Measurements from ENCODE around the gene FRMD4A. TPM values are rescaled to one million over a fixed set of nuclear protein-coding genes. Genes with fewer than 3 reads are reported as not detected.
A peak's percentile ranks its signal among the peaks of the same experiment; 100 is the strongest.

Gene FRMD4A
- total and polyA plus RNA-seq, 2 of the 4 experiments (the other 2 are of a cell fraction): 30.3 to 68.8 TPM

GRCh38 chr10:13686331-13686752 is 644.4 kb downstream of the FRMD4A start:
- peak overlapping the region; percentile 6; the same call in 1 of the 2 replicates for H2AK5ac ChIP-seq (ENCODE audit: low read depth, low read length)
- dilution Hi-C loops (cut with HindIII; ENCODE audit: low sequenced_read_pairs, unreplicated experiment) (no loop called here), in situ Hi-C loops (cut with MboI; ENCODE audit: low sequenced_read_pairs) (no loop called here), intact Hi-C loops (cut with micrococcal nuclease) (no loop called here)
- H2BK20ac ChIP-seq (ENCODE audit: low read depth, low read length): no peak overlapping the region
- no peak overlapping the region for H3K4me2 ChIP-seq (ENCODE audit: low read depth, low read length)
- H3K14ac ChIP-seq (replicated peaks; ENCODE audit: low read depth, low read length): peak overlapping the region; percentile 22; the same call in 1 of the 2 replicates
- H2AFZ ChIP-seq (replicated peaks; ENCODE audit: low read length, poor library complexity): peak overlapping the region; percentile 3
- peak overlapping the region; percentile 52 for H2BK5ac ChIP-seq (ENCODE audit: low read depth, low read length, poor library complexity, severe bottlenecking)
- H3K9me3 ChIP-seq (ENCODE audit: control insufficient read depth, insufficient read depth, low read length): no peaks in the 10 kb centered on the region
- no peak overlapping the region; the same call in 2 of the 3 replicates for H2BK15ac ChIP-seq (ENCODE audit: low read depth, low read length)
- no TSS peak for BruUV-seq (replicated peaks)
- peaks cover 27% of the 10 kb centered on the region for H3K36me3 ChIP-seq (ENCODE audit: control insufficient read depth, insufficient read depth, low read length)
- H4K8ac ChIP-seq (ENCODE audit: low read depth in 2 of 2, low read length in 2 of 2): 0 out of 4 replicates have a peak overlapping the region, but pooled peaks of 1 of the 2 experiments have one; percentile 29
- no peak overlapping the region for H4K5ac ChIP-seq (ENCODE audit: low read depth, low read length)
- ATAC-seq (ENCODE audit: low read depth) (no peak; the same call in 1 of the 2 replicates), DNase-seq (peak; percentile 50)
- peaks cover 13 to 62% of the 10 kb centered on the region in 2 experiments for H3K79me1 ChIP-seq (ENCODE audit: low read depth in 1 of 2, low read length in 2 of 2)
- WGBS, 2 experiments (ENCODE audit: extremely low coverage in 2 of 2, insufficient read length in 1 of 2): 85% methylated on average over 3 of the region's 5 CpGs; no CpG with 5 or more reads in 1 of the 2 experiments
- H3K9me1 ChIP-seq (ENCODE audit: insufficient read depth, low read length): 0 out of 2 replicates have a peak, but pooled peaks cover 7% of the 10 kb centered on the region
- POLR2A ChIA-PET (ENCODE audit: unreplicated experiment): no interaction called here
- 0 out of 2 replicates have a peak overlapping the region, but pooled peaks have one; percentile 3 for H3K27ac ChIP-seq (ENCODE audit: insufficient read depth, low read length)
- H3K9ac ChIP-seq (ENCODE audit: low read depth, low read length): no peak overlapping the region
- H3K18ac ChIP-seq (ENCODE audit: low read depth, low read length): no peak overlapping the region
- H3K4me3 ChIP-seq (ENCODE audit: insufficient read depth, low read depth, low read length): no peak overlapping the region
- CTCF ChIA-PET: no interaction called here
- peak overlapping the region; percentile 40; the same call in 1 of the 2 replicates for H3K23ac ChIP-seq (ENCODE audit: low read depth, low read length)
- no peaks in the 10 kb centered on the region for H4K20me1 ChIP-seq (ENCODE audit: insufficient read depth, low read length)
- TF ChIP-seq CEBPB (IDR thresholded peaks at IDR 0.05; ENCODE audit: low read depth, low read length): peak; percentile 26; the same call in 1 of the 2 replicates
- TF ChIP-seq RCOR1 (IDR thresholded peaks at IDR 0.05; ENCODE audit: insufficient replicate concordance, low read length): no peak
- no peak for TF ChIP-seq CTCF (conservative IDR thresholded peaks at IDR 0.05; ENCODE audit: low read depth, low read length)
- H3K56ac ChIP-seq (ENCODE audit: extremely low read depth, insufficient read depth, low read length): no peak overlapping the region
- H4K91ac ChIP-seq (ENCODE audit: insufficient read depth, low read depth, low read length): no peak overlapping the region
- H3K27me3 ChIP-seq (ENCODE audit: control insufficient read depth, insufficient read depth, low read length): no peaks in the 10 kb centered on the region
- no peak overlapping the region for H2AK9ac ChIP-seq (replicated peaks; ENCODE audit: low read depth, low read length, poor library complexity)
- peaks cover 13% of the 10 kb centered on the region for H3K4me1 ChIP-seq (ENCODE audit: control insufficient read depth, insufficient read depth, low read length)
- peak overlapping the region; percentile 14; the same call in 1 of the 2 replicates for H2BK120ac ChIP-seq (ENCODE audit: low read depth, low read length)
- no peak overlapping the region for H3K4ac ChIP-seq (ENCODE audit: low read depth, low read length)

Data from IMR-90 (cell line).